Cardiac muscle cell (in vitro differentiated cells and primary cell): ENCODE results near the gene CFAP77. TPM values are rescaled to one million over a fixed set of nuclear protein-coding genes. Genes with fewer than 3 reads are reported as not detected.

Experiments used
- DNase-seq, 2 donors: peaks; one replicate each; pipeline versions ENCODE4 v3.0.0 to v3.0.0-alpha.2; 2010 to 2017; ENCODE audit warnings: low read depth in 1 of 2, low spot score in 1 of 2
- H3K27ac ChIP-seq: fragments of 200-600 bp; sonication (generic); 2 replicates; pipeline ENCODE4 v1.5.1; 2016
- H3K27me3 ChIP-seq: fragments of 200-600 bp; sonication (generic); 2 replicates; pipeline ENCODE4 v1.6.0; 2016; ENCODE audit warnings: control low read depth
- H3K36me3 ChIP-seq: fragments of 200-600 bp; sonication (generic); 2 replicates; pipeline ENCODE4 v1.5.1; 2016; ENCODE audit warnings: control low read depth
- H3K4me1 ChIP-seq: fragments of 200-600 bp; sonication (generic); 2 replicates; pipeline ENCODE4 v1.8.1; 2017; ENCODE audit warnings: low read depth, mild to moderate bottlenecking, mixed run types
- H3K4me3 ChIP-seq: fragments of 200-600 bp; sonication (generic); 2 replicates; pipeline ENCODE4 v1.5.1; 2016; ENCODE audit warnings: mild to moderate bottlenecking
- H3K9me3 ChIP-seq: fragments of 200-600 bp; sonication (generic); 2 replicates; pipeline ENCODE4 v1.5.1; 2017; ENCODE audit warnings: low read depth, mild to moderate bottlenecking, control low read depth
- CTCF ChIP-seq: IDR thresholded peaks from 2 replicates; pipeline ENCODE4 v1.5.1; 2012; ENCODE audit warnings: low read depth, mild to moderate bottlenecking, low read length
- polyA plus RNA-seq: library from polyadenylated mRNA; unstranded; fragments of >200 nt; fragmentation: Nextera tagmentation; extraction: Ambion mirVana; gene quantifications from 2 replicates; pipeline ENCODE4 v1.2.1, GENCODE V29; 2016
- total RNA-seq: library from RNA; depleted of rRNA; stranded (reverse); fragments of >200 nt; gene quantifications from 2 replicates; pipeline ENCODE4 v1.2.3, GENCODE V29; 2016

The CFAP77 gene
- total and polyA plus RNA-seq, 2 experiments from 2014 or later = 0.46 to 1.5 TPM

GRCh38 chr9:132609829-132610228 is 199.8 kb downstream of the CFAP77 start:
- no peaks in the 10 kb centered on the region for H3K9me3 ChIP-seq
- H3K27ac ChIP-seq = no peak overlapping the region
- no peak for TF ChIP-seq CTCF
- no peaks in the 10 kb centered on the region for H3K27me3 ChIP-seq
- no peaks in the 10 kb centered on the region for H3K4me1 ChIP-seq
- DNase-seq = peak in 1 of 2 donors; percentile 69
- no peak overlapping the region for H3K4me3 ChIP-seq
- peaks cover 10% of the 10 kb centered on the region for H3K36me3 ChIP-seq

- H3K4me1 ChIP-seq = no peaks in the 10 kb centered on the region
- DNase-seq = no peak
- no peak for TF ChIP-seq CTCF
- no peaks in the 10 kb centered on the region for H3K9me3 ChIP-seq
- no peaks in the 10 kb centered on the region for H3K27me3 ChIP-seq
- H3K27ac ChIP-seq = no peak overlapping the region
- peaks cover 16% of the 10 kb centered on the region for H3K36me3 ChIP-seq
- no peak overlapping the region for H3K4me3 ChIP-seq
These were observed 200.7 kb downstream of the CFAP77 start for GRCh38 chr9:132610661-132611060.

- Histone ChIP-seq H3K36me3 (peaks cover 29% of the 10 kb centered on the region), H3K27me3 (no peaks in the 10 kb centered on the region)
- TF ChIP-seq CTCF = no peak
These were observed 204.3 kb downstream of the CFAP77 start for GRCh38 chr9:132614324-132614723.

GRCh38 chr9:132615774-132616173 is 205.8 kb downstream of the CFAP77 start:
- H3K36me3 ChIP-seq = peaks cover 28% of the 10 kb centered on the region
- no peaks in the 10 kb centered on the region for H3K4me1 ChIP-seq
- H3K9me3 ChIP-seq = no peaks in the 10 kb centered on the region
- no peak for TF ChIP-seq CTCF
- no peak for DNase-seq
- no peaks in the 10 kb centered on the region for H3K27me3 ChIP-seq
- H3K4me3 ChIP-seq = no peak overlapping the region
- no peak overlapping the region for H3K27ac ChIP-seq

More at GRCh38 chr9:132614324-132614723, 204.3 kb downstream of the CFAP77 start:
- Histone ChIP-seq H3K27ac (no peak overlapping the region), H3K4me3 (no peak overlapping the region), H3K9me3 (no peaks in the 10 kb centered on the region), H3K4me1 (no peaks in the 10 kb centered on the region)
- DNase-seq = no peak

GRCh38 chr9:132616725-132617124 is 206.7 kb downstream of the CFAP77 start:
- Histone ChIP-seq H3K27ac (no peak overlapping the region), H3K36me3 (peaks cover 20% of the 10 kb centered on the region), H3K4me3 (no peak overlapping the region), H3K27me3 (no peaks in the 10 kb centered on the region), H3K4me1 (no peaks in the 10 kb centered on the region), H3K9me3 (no peaks in the 10 kb centered on the region)
- no peak for TF ChIP-seq CTCF
- DNase-seq = no peak

GRCh38 chr9:132622159-132622558 is 212.1 kb downstream of the CFAP77 start:
- no peak for TF ChIP-seq CTCF
- H3K4me3 ChIP-seq = no peak overlapping the region
- H3K4me1 ChIP-seq = no peaks in the 10 kb centered on the region
- no peaks in the 10 kb centered on the region for H3K9me3 ChIP-seq
- H3K36me3 ChIP-seq = peaks cover 7% of the 10 kb centered on the region
- H3K27me3 ChIP-seq = no peaks in the 10 kb centered on the region
- DNase-seq = peak in 1 of 2 donors; percentile 58
- no peak overlapping the region for H3K27ac ChIP-seq
